IMR-90 (cell line): ENCODE results near the gene ACKR2. TPM values are rescaled to one million over a fixed set of nuclear protein-coding genes. Genes with fewer than 3 reads are reported as not detected.

ENCODE experiments used
- ATAC-seq: fragments of 200-7000 bp; cut with Tn5 transposase; 2 replicates; pipeline ENCODE4 v1.9.1; 2020; ENCODE audit warnings: low read depth, mild to moderate bottlenecking, moderate library complexity
- BruUV-seq: library from RNA; stranded (reverse); fragments of 400-500 nt; replicated peaks from 2 replicates; lab custom pipeline; 2021; lab: Mats Ljungman, UMichigan
- CTCF ChIA-PET: fragments of 300-600 bp; formaldehyde crosslinking; extraction: SDS; loops from one replicate; lab custom pipeline; 2021; ENCODE audit warnings: antibody characterized with exemption; lab: Yijun Ruan, JAX
- POLR2A ChIA-PET: fragments of 300-600 bp; sonication (Branson Sonifier 250); formaldehyde crosslinking; loops from one replicate; lab custom pipeline; 2022; ENCODE audit warnings: antibody characterized with exemption; ENCODE audit not compliant: unreplicated experiment; lab: Charles Lee
- DNase-seq: peaks from one replicate; pipeline ENCODE4 v3.0.0; 2013
- H2AFZ ChIP-seq: replicated peaks from 2 replicates; pipeline ENCODE3; 2013; ENCODE audit warnings: low read length, mild to moderate bottlenecking; ENCODE audit not compliant: poor library complexity
- H2AK5ac ChIP-seq: 2 replicates; pipeline ENCODE4 v1.6.1; 2013; ENCODE audit warnings: low read depth, low read length, inconsistent platforms
- H2AK9ac ChIP-seq: replicated peaks from 2 replicates; pipeline ENCODE3; 2013; ENCODE audit warnings: mild to moderate bottlenecking, low read depth, low read length, moderate library complexity; ENCODE audit not compliant: poor library complexity
- H2BK120ac ChIP-seq: 2 replicates; pipeline ENCODE4 v1.6.1; 2013; ENCODE audit warnings: low read depth, low read length, inconsistent platforms
- H2BK15ac ChIP-seq: 3 replicates; pipeline ENCODE4 v1.6.1; 2013; ENCODE audit warnings: low read depth, low read length, inconsistent platforms
- H2BK20ac ChIP-seq: 2 replicates; pipeline ENCODE4 v1.6.1; 2013; ENCODE audit warnings: low read depth, mild to moderate bottlenecking, inconsistent platforms, low read length, moderate library complexity
- H2BK5ac ChIP-seq: 2 replicates; pipeline ENCODE4 v1.6.1; 2013; ENCODE audit warnings: mild to moderate bottlenecking, low read depth, low read length, inconsistent platforms; ENCODE audit not compliant: poor library complexity, severe bottlenecking
- H3K14ac ChIP-seq: replicated peaks from 2 replicates; pipeline ENCODE4 v1.6.1; 2013; ENCODE audit warnings: low read depth, low read length, inconsistent platforms
- H3K18ac ChIP-seq: 2 replicates; pipeline ENCODE4 v1.6.1; 2013; ENCODE audit warnings: low read depth, low read length, control low read depth
- H3K23ac ChIP-seq: 2 replicates; pipeline ENCODE4 v1.6.1; 2013; ENCODE audit warnings: low read depth, low read length, inconsistent platforms
- H3K27ac ChIP-seq: 2 replicates; pipeline ENCODE4 v1.5.1; 2013; ENCODE audit warnings: mild to moderate bottlenecking, control low read depth, low read length; ENCODE audit not compliant: insufficient read depth
- H3K27me3 ChIP-seq: 2 replicates; pipeline ENCODE4 v1.6.1; 2013; ENCODE audit warnings: low read length; ENCODE audit not compliant: control insufficient read depth, insufficient read depth
- H3K36me3 ChIP-seq: 2 replicates; pipeline ENCODE4 v1.6.1; 2013; ENCODE audit warnings: low read length, mixed read lengths; ENCODE audit not compliant: control insufficient read depth, insufficient read depth
- H3K4ac ChIP-seq: 2 replicates; pipeline ENCODE4 v1.6.1; 2013; ENCODE audit warnings: low read depth, low read length, inconsistent platforms
- H3K4me1 ChIP-seq: 2 replicates; pipeline ENCODE4 v1.6.1; 2013; ENCODE audit warnings: low read length, mixed read lengths; ENCODE audit not compliant: control insufficient read depth, insufficient read depth
- H3K4me2 ChIP-seq: 2 replicates; pipeline ENCODE4 v1.6.1; 2013; ENCODE audit warnings: low read depth, mild to moderate bottlenecking, control low read depth, low read length, moderate library complexity
- H3K4me3 ChIP-seq: 2 replicates; pipeline ENCODE4 v1.5.1; 2013; ENCODE audit warnings: low read depth, mild to moderate bottlenecking, control low read depth, low read length, moderate library complexity; ENCODE audit not compliant: insufficient read depth
- H3K56ac ChIP-seq: 2 replicates; pipeline ENCODE4 v1.6.1; 2013; ENCODE audit warnings: low read length, inconsistent platforms; ENCODE audit not compliant: insufficient read depth; ENCODE audit errors: extremely low read depth
- H3K79me1 ChIP-seq, 2 experiments: 2 replicates each; pipeline ENCODE4 v1.6.1; 2013; ENCODE audit warnings: low read length in 2 of 2, inconsistent platforms in 1 of 2, low read depth in 1 of 2
- H3K9ac ChIP-seq: 2 replicates; pipeline ENCODE4 v1.6.1; 2013; ENCODE audit warnings: low read depth, low read length, control low read depth
- H3K9me1 ChIP-seq: 2 replicates; pipeline ENCODE4 v1.6.1; 2013; ENCODE audit warnings: low read length, inconsistent platforms; ENCODE audit not compliant: insufficient read depth
- H3K9me3 ChIP-seq: 2 replicates; pipeline ENCODE4 v1.6.1; 2013; ENCODE audit warnings: low read length; ENCODE audit not compliant: control insufficient read depth, insufficient read depth
- H4K20me1 ChIP-seq: 2 replicates; pipeline ENCODE4 v1.6.1; 2013; ENCODE audit warnings: low read length, inconsistent platforms; ENCODE audit not compliant: insufficient read depth
- H4K5ac ChIP-seq: 2 replicates; pipeline ENCODE4 v1.6.1; 2013; ENCODE audit warnings: mild to moderate bottlenecking, low read depth, low read length, control low read depth
- H4K8ac ChIP-seq, 2 experiments: 2 replicates each; pipeline ENCODE4 v1.6.1; 2013; ENCODE audit warnings: low read depth in 2 of 2, low read length in 2 of 2, control low read depth in 1 of 2, inconsistent platforms in 1 of 2
- H4K91ac ChIP-seq: 2 replicates; pipeline ENCODE4 v1.6.1; 2013; ENCODE audit warnings: low read depth, low read length, inconsistent platforms; ENCODE audit not compliant: insufficient read depth
- BHLHE40 ChIP-seq: fragments of 150-350 bp; IDR thresholded peaks from 2 replicates; pipeline ENCODE4 v1.6.1; 2016; ENCODE audit warnings: mild to moderate bottlenecking, low read depth, low read length
- MAFK ChIP-seq: IDR thresholded peaks from 2 replicates; pipeline ENCODE4 v1.6.1; 2012; ENCODE audit warnings: low read depth, low read length, improper control_type of control experiment
- MXI1 ChIP-seq: IDR thresholded peaks from 2 replicates; pipeline ENCODE4 v1.6.1; 2012; ENCODE audit warnings: low read depth, mild to moderate bottlenecking, low read length, moderate library complexity, borderline replicate concordance
- RFX5 ChIP-seq: IDR thresholded peaks from 2 replicates; pipeline ENCODE4 v1.8.0; 2012; ENCODE audit warnings: low read depth, mild to moderate bottlenecking, low read length, moderate library complexity
- USF2 ChIP-seq: fragments of 150-350 bp; IDR thresholded peaks from 2 replicates; pipeline ENCODE4 v1.6.1; 2017; ENCODE audit warnings: mild to moderate bottlenecking, antibody characterized with exemption, low read length, low read depth
- WGBS, 2 experiments: methylation state at CpG; one replicate each; pipeline versions ENCODE4 v1.1.5 to v1.1.7; 2013; ENCODE audit warnings: missing lambda C conversion rate in 2 of 2; ENCODE audit not compliant: insufficient read length in 1 of 2; ENCODE audit errors: extremely low coverage in 2 of 2; 5-methylcytosine and 5-hydroxymethylcytosine counted together
- dilution Hi-C: fragments of 300-500 bp; cut with HindIII; formaldehyde crosslinking; loops from one replicate; pipeline ENCODE4 v1.14.3; 2018; ENCODE audit warnings: low sequenced_read_pairs; ENCODE audit not compliant: unreplicated experiment
- in situ Hi-C: fragments of 300-500 bp; cut with MboI; formaldehyde crosslinking; loops from 3 replicates; pipeline ENCODE4 v1.14.3; 2019; ENCODE audit warnings: low sequenced_read_pairs, inconsistent platforms, mixed read lengths
- intact Hi-C: fragments of 100-400 bp; cut with micrococcal nuclease; formaldehyde crosslinking; loops from 2 replicates; pipeline ENCODE4 v1.10.0; 2022
- polyA plus RNA-seq, 3 experiments: library from polyadenylated mRNA; depleted of rRNA; stranded (reverse); fragments of >200 nt; gene quantifications; 2 replicates each; pipeline ENCODE4 v1.2.3, GENCODE V29; 2012; ENCODE audit warnings: low replicate concordance in 1 of 3
- total RNA-seq: library from RNA; depleted of rRNA; stranded (reverse); fragments of >200 nt; gene quantifications from 2 replicates; pipeline ENCODE4 v1.2.3, GENCODE V29; 2012

The ACKR2 gene
- total and polyA plus RNA-seq, 2 of the 4 experiments (the other 2 are of a cell fraction), result 0.10 TPM; not detected in 1

GRCh38 chr3:42801048-42801620 is 8.1 kb upstream of the ACKR2 start:
- ChIA-PET POLR2A (no interaction called here), CTCF (no interaction called here)
- dilution Hi-C loops, result no loop called here
- H4K20me1 ChIP-seq, result peaks cover 22% of the 10 kb centered on the region
- H3K27ac ChIP-seq, result no peak overlapping the region
- TF ChIP-seq RFX5 (no peak), MXI1 (no peak), USF2 (no peak), MAFK (no peak), BHLHE40 (no peak)
- no peak overlapping the region for H2BK20ac ChIP-seq
- 0 out of 2 replicates have a peak, but pooled peaks cover 2% of the 10 kb centered on the region for H3K27me3 ChIP-seq
- H3K4me2 ChIP-seq, result no peak overlapping the region
- no peak overlapping the region for H3K56ac ChIP-seq
- H3K9ac ChIP-seq, result no peak overlapping the region
- H4K91ac ChIP-seq, result no peak overlapping the region
- no peak overlapping the region for H3K4ac ChIP-seq
- H3K79me1 ChIP-seq, result peaks cover 18 to 42% of the 10 kb centered on the region in 2 experiments
- in situ Hi-C loops, result no loop called here
- BruUV-seq, result no TSS peak
- H3K36me3 ChIP-seq, result 0 out of 2 replicates have a peak, but pooled peaks cover 1% of the 10 kb centered on the region
- 90% methylated on average over 2 of the region's 3 CpGs; no CpG with 5 or more reads in 1 of the 2 experiments for WGBS, 2 experiments
- H2BK5ac ChIP-seq, result no peak overlapping the region
- no peak for ATAC-seq
- no peak overlapping the region for H3K14ac ChIP-seq
- no peak overlapping the region for H2AFZ ChIP-seq
- H2BK15ac ChIP-seq, result no peak overlapping the region
- no peak overlapping the region for H3K18ac ChIP-seq
- DNase-seq, result no peak
- H3K4me1 ChIP-seq, result peaks cover 3% of the 10 kb centered on the region; the same call in 1 of the 2 replicates
- no peak overlapping the region for H4K8ac ChIP-seq
- no peaks in the 10 kb centered on the region for H3K9me3 ChIP-seq
- no peak overlapping the region for H4K5ac ChIP-seq
- intact Hi-C loops, result no loop called here
- H3K23ac ChIP-seq, result peak overlapping the region; percentile 6; the same call in 1 of the 2 replicates
- no peak overlapping the region for H2AK5ac ChIP-seq
- H3K4me3 ChIP-seq, result no peak overlapping the region
- H2BK120ac ChIP-seq, result no peak overlapping the region
- H2AK9ac ChIP-seq, result no peak overlapping the region
- H3K9me1 ChIP-seq, result peaks cover 3% of the 10 kb centered on the region
